Tibial nerve (tissue), 4 donors: ENCODE measurements around the gene BAK1.

Experiments
- CTCF ChIP-seq, 5 experiments: fragments of 200-600 bp in 3 of 5; fragments of 450-650 bp in 2 of 5; sonication (generic) in 3 of 5; IDR thresholded peaks; one replicate each; pipeline ENCODE4 v1.5.1; 2016 to 2019; ENCODE audit warnings: antibody characterized with exemption in 5 of 5, mild to moderate bottlenecking in 3 of 5, moderate library complexity in 2 of 5
- EP300 ChIP-seq, 2 donors: sonication (generic); formaldehyde crosslinking; IDR thresholded peaks; one replicate each; pipeline ENCODE4 v1.6.1; 2017; ENCODE audit warnings: antibody characterized with exemption in 2 of 2, mild to moderate bottlenecking in 1 of 2
- POLR2A ChIP-seq, 2 donors: fragments of 450-650 bp; IDR thresholded peaks; one replicate each; pipeline ENCODE4 v1.6.1; 2017; ENCODE audit warnings: antibody characterized with exemption in 2 of 2, mild to moderate bottlenecking in 2 of 2, moderate library complexity in 2 of 2

DNA sequence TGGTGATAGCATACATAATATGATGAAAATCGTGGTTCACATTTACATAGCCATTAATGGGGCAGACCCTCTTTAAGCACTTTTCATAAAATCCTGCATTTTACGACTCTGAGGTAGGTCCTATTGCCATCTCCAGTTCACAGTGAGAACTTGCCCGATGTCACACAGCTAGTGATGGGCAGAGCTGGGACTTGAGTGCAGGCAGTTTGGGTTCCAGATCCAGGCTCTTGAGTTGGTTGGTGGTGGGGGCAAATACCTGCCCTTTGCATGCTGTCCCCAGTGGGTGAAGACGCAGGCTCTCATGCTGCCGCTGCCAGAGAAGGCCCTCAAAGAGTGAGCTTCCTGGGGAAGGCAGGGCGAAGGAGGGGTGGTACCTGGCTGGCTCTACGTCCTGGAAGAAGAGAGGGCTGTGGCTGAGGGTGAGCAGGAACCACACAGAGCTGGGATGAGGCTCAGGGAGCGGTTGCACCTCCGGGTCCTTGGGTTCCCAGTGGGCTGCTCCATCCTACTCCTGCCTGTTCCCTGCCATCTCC lies 6.1 kb upstream of the BAK1 start:
- no peak for TF ChIP-seq POLR2A (IDR thresholded peaks at IDR 0.05)
- TF ChIP-seq CTCF (IDR thresholded peaks at IDR 0.05) = no peak
- no peak for TF ChIP-seq EP300 (IDR thresholded peaks at IDR 0.05)
